WTC11 (cell line): ENCODE data around the gene LRRC30. TPM values are rescaled to one million over a fixed set of nuclear protein-coding genes. Genes with fewer than 3 reads are reported as not detected.

Experiments used
- total RNA-seq: library from RNA; stranded (reverse); gene quantifications from 3 replicates; pipeline ENCODE4 v1.2.3, GENCODE V29; 2021

LRRC30 gene
- total RNA-seq, 1 experiment from 2014 or later, result not detected

Other genes starting within 250 kb of the LRRC30 start
- 50.7 to 60.7 TPM (median 58.2 TPM) in 3 replicates for gene LAMA1, start 113.3 kb upstream of the LRRC30 start, total RNA-seq